Neural cell (in vitro differentiated cells): Measurements from ENCODE around the gene MPND. TPM values are rescaled to one million over a fixed set of nuclear protein-coding genes. Genes with fewer than 3 reads are reported as not detected.

Experiments used
- H2AFZ ChIP-seq: fragments of 200-600, 300-800 bp; sonication (generic), shearing (Covaris generic); 2 replicates; pipeline ENCODE4 v1.6.0; 2014; ENCODE audit warnings: low read depth, mild to moderate bottlenecking, antibody characterized with exemption, low read length, moderate library complexity
- H3F3A ChIP-seq: fragments of 200-600 bp; shearing (Covaris generic); 2 replicates; pipeline ENCODE4 v1.6.1; 2016; ENCODE audit warnings: mild to moderate bottlenecking, moderate library complexity, mixed read lengths, antibody characterized with exemption, low read length; ENCODE audit not compliant: insufficient read depth, poor library complexity, severe bottlenecking
- H3K27ac ChIP-seq: fragments of 200-600, 300-800 bp; sonication (generic), shearing (Covaris generic); 2 replicates; pipeline ENCODE4 v1.5.1; 2014; ENCODE audit warnings: mild to moderate bottlenecking, low read length, moderate library complexity
- H3K27me3 ChIP-seq: fragments of 300-800, 200-600 bp; sonication (generic), shearing (Covaris generic); 2 replicates; pipeline ENCODE4 v1.6.0; 2014; ENCODE audit warnings: mild to moderate bottlenecking, low read depth, low read length, moderate library complexity; ENCODE audit not compliant: insufficient read depth
- H3K36me3 ChIP-seq: fragments of 300-800, 200-600 bp; sonication (generic), shearing (Covaris generic); 2 replicates; pipeline ENCODE4 v1.5.1; 2014; ENCODE audit warnings: mild to moderate bottlenecking, antibody characterized with exemption, low read length, moderate library complexity; ENCODE audit not compliant: insufficient read depth
- H3K4me2 ChIP-seq: fragments of 300-800, 200-600 bp; sonication (generic), shearing (Covaris generic); 2 replicates; pipeline ENCODE4 v1.6.0; 2014; ENCODE audit warnings: mild to moderate bottlenecking, low read length
- H3K4me3 ChIP-seq: fragments of 300-800, 200-600 bp; sonication (generic), shearing (Covaris generic); 2 replicates; pipeline ENCODE4 v1.5.1; 2014; ENCODE audit warnings: mild to moderate bottlenecking, low read length, moderate library complexity
- H3K79me2 ChIP-seq: fragments of 200-600 bp; shearing (Covaris generic); replicated peaks from 2 replicates; pipeline ENCODE4 v1.6.0; 2014; ENCODE audit warnings: mild to moderate bottlenecking, low read length, moderate library complexity; ENCODE audit not compliant: insufficient read depth
- H3K9ac ChIP-seq: fragments of 300-800, 200-600 bp; sonication (generic), shearing (Covaris generic); 2 replicates; pipeline ENCODE4 v1.6.1; 2016; ENCODE audit warnings: mild to moderate bottlenecking, low read length, mixed read lengths
- H3K9me2 ChIP-seq: fragments of 200-600 bp; shearing (Covaris generic); 2 replicates; pipeline ENCODE4 v1.6.1; 2016; ENCODE audit warnings: mild to moderate bottlenecking, low read length, mixed read lengths; ENCODE audit not compliant: insufficient read depth
- H3K9me3 ChIP-seq: fragments of 200-600, 300-800 bp; sonication (generic), shearing (Covaris generic); 2 replicates; pipeline ENCODE4 v1.6.1; 2016; ENCODE audit warnings: mild to moderate bottlenecking, mixed run types, low read length, moderate library complexity, mixed read lengths
- H4K20me1 ChIP-seq: fragments of 200-600 bp; shearing (Covaris generic); 2 replicates; pipeline ENCODE4 v1.6.1; 2016; ENCODE audit warnings: mild to moderate bottlenecking, mixed run types; ENCODE audit not compliant: insufficient read depth
- CTCF ChIP-seq: fragments of 450-650 bp; IDR thresholded peaks from 2 replicates; pipeline ENCODE4 v1.5.1; 2014; ENCODE audit warnings: antibody characterized with exemption, mild to moderate bottlenecking, moderate library complexity; ENCODE audit not compliant: poor library complexity, severe bottlenecking
- EP300 ChIP-seq: fragments of 450-650 bp; conservative IDR thresholded peaks from 2 replicates; pipeline ENCODE4 v1.6.1; 2014; ENCODE audit warnings: antibody characterized with exemption, mild to moderate bottlenecking, moderate library complexity; ENCODE audit not compliant: poor library complexity, severe bottlenecking
- EZH2 ChIP-seq: fragments of 200-600, 300-800 bp; shearing (Covaris generic), sonication (generic); IDR thresholded peaks from 2 replicates; pipeline ENCODE4 v1.6.1; 2014; ENCODE audit warnings: antibody characterized with exemption, low read length, borderline replicate concordance, mild to moderate bottlenecking; ENCODE audit not compliant: insufficient read depth, poor library complexity, severe bottlenecking
- MXI1 ChIP-seq: fragments of 450-650 bp; conservative IDR thresholded peaks from 2 replicates; pipeline ENCODE4 v1.6.1; 2014; ENCODE audit warnings: antibody characterized with exemption, mild to moderate bottlenecking; ENCODE audit not compliant: poor library complexity, severe bottlenecking
- POLR2AphosphoS5 ChIP-seq: IDR thresholded peaks from 2 replicates; pipeline ENCODE4 v1.6.1; 2012
- RAD21 ChIP-seq: fragments of 450-650 bp; conservative IDR thresholded peaks from 2 replicates; pipeline ENCODE4 v1.6.1; 2014; ENCODE audit warnings: antibody characterized with exemption, mild to moderate bottlenecking, moderate library complexity
- REST ChIP-seq: IDR thresholded peaks from 2 replicates; pipeline ENCODE4 v1.6.1; 2012; ENCODE audit warnings: borderline replicate concordance
- SMC3 ChIP-seq: fragments of 450-650 bp; conservative IDR thresholded peaks from 2 replicates; pipeline ENCODE4 v1.6.1; 2014; ENCODE audit warnings: antibody characterized with exemption, mild to moderate bottlenecking, moderate library complexity; ENCODE audit not compliant: poor library complexity
- TAF1 ChIP-seq: IDR thresholded peaks from 2 replicates; pipeline ENCODE4 v1.6.1; 2012; ENCODE audit warnings: low read depth
- polyA plus RNA-seq: library from polyadenylated mRNA; depleted of rRNA; stranded (reverse); fragments of >200 nt; gene quantifications from 2 replicates; pipeline ENCODE4 v1.2.3, GENCODE V29; 2014

The MPND gene
- polyA plus RNA-seq, 1 donor from 2014 or later: 34.8 TPM

- TF ChIP-seq RAD21 (no peak), EZH2 (no peak), REST (no peak), EP300 (no peak), POLR2AphosphoS5 (no peak), MXI1 (no peak), CTCF (no peak), SMC3 (no peak), TAF1 (no peak)
- peaks cover 33% of the 10 kb centered on the region for H3K79me2 ChIP-seq
- H4K20me1 ChIP-seq: no peaks in the 10 kb centered on the region
These were observed 63.3 kb downstream of the MPND start for GRCh38 chr19:4406626-4407025.

GRCh38 chr19:4409123-4409933, 66.0 kb downstream of the MPND start:
- no peak overlapping the region for H3K4me3 ChIP-seq
- no peaks in the 10 kb centered on the region for H4K20me1 ChIP-seq
- H3F3A ChIP-seq: no peaks in the 10 kb centered on the region
- H3K4me2 ChIP-seq: no peak overlapping the region
- H3K36me3 ChIP-seq: no peaks in the 10 kb centered on the region
- TF ChIP-seq EZH2: no peak
- TF ChIP-seq TAF1: no peak
- TF ChIP-seq CTCF: no peak
- no peak for TF ChIP-seq SMC3
- no peak for TF ChIP-seq RAD21
- no peak for TF ChIP-seq EP300
- H3K9ac ChIP-seq: no peak overlapping the region
- no peak overlapping the region for H2AFZ ChIP-seq
- no peaks in the 10 kb centered on the region for H3K27me3 ChIP-seq
- peaks cover 17% of the 10 kb centered on the region for H3K79me2 ChIP-seq
- no peak overlapping the region for H3K27ac ChIP-seq
- H3K9me3 ChIP-seq: no peaks in the 10 kb centered on the region
- H3K9me2 ChIP-seq: no peaks in the 10 kb centered on the region

More at GRCh38 chr19:4406626-4407025, 63.3 kb downstream of the MPND start:
- no peak overlapping the region for H2AFZ ChIP-seq
- no peaks in the 10 kb centered on the region for H3K9me3 ChIP-seq
- no peaks in the 10 kb centered on the region for H3K27me3 ChIP-seq
- H3K27ac ChIP-seq: no peak overlapping the region
- no peak overlapping the region for H3K9ac ChIP-seq
- no peak overlapping the region for H3K4me3 ChIP-seq
- H3K4me2 ChIP-seq: no peak overlapping the region
- no peaks in the 10 kb centered on the region for H3F3A ChIP-seq
- no peaks in the 10 kb centered on the region for H3K36me3 ChIP-seq
- no peaks in the 10 kb centered on the region for H3K9me2 ChIP-seq

Other genes with a start within 250 kb of the MPND start
- 95.5 and 102 TPM in 2 replicates for gene MAP2K2, start 219.4 kb upstream of the MPND start, polyA plus RNA-seq
- not detected in 2 replicates for gene CREB3L3, start 189.9 kb upstream of the MPND start, polyA plus RNA-seq
- 42.7 and 42.8 TPM in 2 replicates for gene SIRT6, start 161.0 kb upstream of the MPND start, polyA plus RNA-seq
- 2.8 and 3.3 TPM in 2 replicates for gene ANKRD24, start 160.9 kb upstream of the MPND start, polyA plus RNA-seq
- gene EBI3, start 114.0 kb upstream of the MPND start, polyA plus RNA-seq: not detected in 2 replicates
- 32.6 and 35.4 TPM in 2 replicates for gene YJU2, start 96.5 kb upstream of the MPND start, polyA plus RNA-seq
- gene SHD, start 64.3 kb upstream of the MPND start, polyA plus RNA-seq: 188 and 191 TPM in 2 replicates
- gene TMIGD2, start 41.2 kb upstream of the MPND start, polyA plus RNA-seq: not detected in 2 replicates
- 114 and 158 TPM in 2 replicates for gene FSD1, start 39.0 kb upstream of the MPND start, polyA plus RNA-seq
- 0.16 and 0.62 TPM in 2 replicates for gene STAP2, start 4.7 kb upstream of the MPND start, polyA plus RNA-seq
- gene SH3GL1, start 57.0 kb downstream of the MPND start, polyA plus RNA-seq: 25.2 and 28.6 TPM in 2 replicates
- gene CHAF1A, start 59.1 kb downstream of the MPND start, polyA plus RNA-seq: 3.1 and 9.4 TPM in 2 replicates
- gene UBXN6, start 114.2 kb downstream of the MPND start, polyA plus RNA-seq: 102 and 122 TPM in 2 replicates
- 79.7 and 89.1 TPM in 2 replicates for gene HDGFL2, start 128.7 kb downstream of the MPND start, polyA plus RNA-seq
- not detected in 2 replicates for gene PLIN4, start 174.9 kb downstream of the MPND start, polyA plus RNA-seq
- gene PLIN5, start 191.7 kb downstream of the MPND start, polyA plus RNA-seq: 1.0 and 1.3 TPM in 2 replicates
- gene LRG1, start 196.5 kb downstream of the MPND start, polyA plus RNA-seq: not detected in 2 replicates
- 21.6 and 27.1 TPM in 2 replicates for gene SEMA6B, start 216.1 kb downstream of the MPND start, polyA plus RNA-seq